K562 (cell line): ENCODE data around the gene ERAL1. TPM values are rescaled to one million over a fixed set of nuclear protein-coding genes. Genes with fewer than 3 reads are reported as not detected.

ENCODE experiments used
- CBFA2T2 ChIP-seq: fragments of 450-650 bp; conservative IDR thresholded peaks from 2 replicates; pipeline ENCODE4 v1.6.1; 2017; ENCODE audit warnings: mild to moderate bottlenecking
- CBX8 ChIP-seq: fragments of 200-600 bp; sonication (generic); IDR thresholded peaks from 2 replicates; pipeline ENCODE4 v1.6.1; 2012; ENCODE audit warnings: borderline replicate concordance, mixed run types, low read depth, mild to moderate bottlenecking, moderate library complexity, mixed read lengths, low read length, control low read depth, inconsistent platforms; ENCODE audit not compliant: poor library complexity, severe bottlenecking; ENCODE audit errors: extremely low read depth
- FOXK1 ChIP-seq: sonication (generic); formaldehyde crosslinking; IDR thresholded peaks from 2 replicates; pipeline ENCODE4 v1.8.0; 2022; ENCODE audit warnings: missing genetic modification reagents, mild to moderate bottlenecking, borderline replicate concordance
- HDAC2 ChIP-seq: fragments of 450-650 bp; IDR thresholded peaks from 2 replicates; pipeline ENCODE4 v1.6.1; 2016; ENCODE audit warnings: mild to moderate bottlenecking
- HSF4 ChIP-seq: fragments of 250-450 bp; sonication (Bioruptor Pico); IDR thresholded peaks from 2 replicates; pipeline ENCODE4 v2.1.2; 2022; ENCODE audit warnings: mild to moderate bottlenecking, moderate library complexity, borderline replicate concordance
- ILK ChIP-seq: fragments of 450-650 bp; IDR thresholded peaks from 2 replicates; pipeline ENCODE4 v1.6.1; 2016; ENCODE audit warnings: missing genetic modification characterization, low read depth, mild to moderate bottlenecking, missing compliant biosample characterization, moderate library complexity, borderline replicate concordance
- JUNB ChIP-seq: fragments of 450-650 bp; formaldehyde crosslinking; conservative IDR thresholded peaks from 2 replicates; pipeline ENCODE4 v1.4.0; 2020; ENCODE audit warnings: mild to moderate bottlenecking
- KDM1A ChIP-seq, 2 experiments: fragments of 450-650 bp; IDR thresholded peaks; 2 replicates each; pipeline ENCODE4 v1.6.1; 2016; ENCODE audit warnings: mild to moderate bottlenecking in 2 of 2
- MBD2 ChIP-seq: sonication (generic); IDR thresholded peaks from 2 replicates; pipeline ENCODE4 v1.6.1; 2016; ENCODE audit warnings: low read depth, borderline replicate concordance
- RNF2 ChIP-seq: sonication (generic); IDR thresholded peaks from 2 replicates; pipeline ENCODE4 v1.6.1; 2016
- SREBF1 ChIP-seq: fragments of 150-350 bp; IDR thresholded peaks from 2 replicates; pipeline ENCODE4 v1.6.1; 2014; ENCODE audit warnings: antibody characterized with exemption, low read depth, low read length, borderline replicate concordance
- TARDBP ChIP-seq: fragments of 450-650 bp; IDR thresholded peaks from 2 replicates; pipeline ENCODE4 v1.6.1; 2016
- ZNF507 ChIP-seq: conservative IDR thresholded peaks from 2 replicates; pipeline ENCODE4 v1.6.1; 2017; ENCODE audit warnings: missing genetic modification characterization, missing compliant biosample characterization
- ZNF589 ChIP-seq: fragments of 200-800 bp; sonication (Bioruptor generic); IDR thresholded peaks from 2 replicates; pipeline ENCODE4 v1.6.1; 2016; ENCODE audit warnings: low read depth, missing genetic modification characterization, missing compliant biosample characterization
- polyA plus RNA-seq, 8 experiments: library from polyadenylated mRNA; depleted of rRNA in 4 of 8; stranded (reverse) in 5 of 8; unstranded in 3 of 8; fragments of >200 nt; fragmentation: Nextera tagmentation in 2 of 8; fragmentation: Illumina TruSeq in 1 of 8; extraction: Ambion mirVana in 2 of 8; extraction: Trizol in 1 of 8; gene quantifications; 2 replicates each; pipeline versions ENCODE4 v1.2.1 to v1.2.3, GENCODE V29; 2011 to 2014; ENCODE audit warnings: inconsistent platforms in 1 of 8, missing spikeins in 1 of 8
- total RNA-seq, 7 experiments: library from RNA; depleted of rRNA in 6 of 7; stranded (reverse); fragments of >200 nt in 6 of 7; fragmentation: Illumina TruSeq in 2 of 7; extraction: Trizol in 2 of 7; gene quantifications; 2 replicates each; pipeline versions ENCODE4 v1.2.1 to v1.2.3, GENCODE V29; 2011 to 2021; ENCODE audit warnings: low replicate concordance in 1 of 7
- TF ChIP-seq, protein P1 (sequence below): fragments of 200-800 bp; sonication (Bioruptor generic); IDR thresholded peaks from 2 replicates; pipeline ENCODE4 v1.6.1; 2017; ENCODE audit warnings: missing genetic modification characterization, missing compliant biosample characterization
- TF ChIP-seq, protein P2 (sequence below): fragments of 150-350 bp; conservative IDR thresholded peaks from 2 replicates; pipeline ENCODE4 v1.6.1; 2014; ENCODE audit warnings: low read length
- TF ChIP-seq, protein P3 (sequence below): fragments of 450-650 bp; conservative IDR thresholded peaks from 2 replicates; pipeline ENCODE4 v1.6.1; 2016; ENCODE audit warnings: missing genetic modification characterization, low read depth, mild to moderate bottlenecking, missing compliant biosample characterization, moderate library complexity
- TF ChIP-seq, protein P4 (sequence below): conservative IDR thresholded peaks from 2 replicates; pipeline ENCODE4 v1.6.1; 2011; ENCODE audit warnings: low read depth, mild to moderate bottlenecking, low read length; ENCODE audit not compliant: control insufficient read depth
- TF ChIP-seq, protein P5 (sequence below): fragments of 250-450 bp; sonication (Bioruptor Pico); IDR thresholded peaks from 2 replicates; pipeline ENCODE4 v1.8.0; 2022; ENCODE audit warnings: moderate library complexity, mild to moderate bottlenecking, inconsistent platforms

ERAL1 gene
- total and polyA plus RNA-seq, 9 of the 15 experiments (the other 6 are each of a cell fraction or from before 2014, with no cell fraction given): 37.5 to 351 (median 106) TPM

DNA sequence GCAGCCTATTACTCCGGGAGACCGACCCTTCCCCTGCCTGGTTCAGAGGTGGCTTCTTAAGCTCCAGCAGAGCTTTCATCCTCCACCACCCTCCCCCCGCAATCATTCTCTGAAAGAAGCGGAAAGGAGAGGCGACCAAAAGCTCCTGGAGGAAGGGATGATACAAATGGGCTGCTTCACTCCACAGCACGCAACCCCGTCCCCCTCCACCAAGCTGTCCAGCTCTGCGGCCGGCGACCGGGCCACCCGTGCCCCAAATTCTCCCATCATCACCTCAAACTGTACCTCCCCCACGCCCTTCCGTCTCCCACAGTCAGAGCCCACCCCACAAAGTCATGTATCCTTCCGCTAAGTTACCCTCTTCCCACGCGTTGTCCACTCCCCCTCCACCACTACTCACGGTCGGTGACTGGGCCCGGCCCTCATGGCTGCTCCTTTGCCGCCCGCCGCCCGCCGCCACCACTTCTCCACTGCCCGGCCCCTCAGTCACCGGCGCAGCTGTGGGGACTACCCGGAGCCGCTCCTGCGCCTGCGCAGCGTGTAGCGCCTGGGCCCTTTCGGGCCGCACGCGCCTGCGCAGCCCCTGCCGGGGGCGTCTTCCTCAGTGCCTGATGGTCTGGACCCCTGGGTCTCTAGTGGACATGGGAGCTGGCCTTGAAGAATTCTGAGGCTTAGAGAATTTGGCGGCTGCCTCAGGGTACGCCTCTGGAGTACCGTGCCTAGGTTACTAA is 12.4 kb upstream of the ERAL1 start, which contains the start of gene FAM222B (continued):
- TF ChIP-seq MBD2 (0 out of 2 replicates have a peak, but pooled peaks have one; percentile 63), CBFA2T2 (no peak), ILK (tag) (no peak), SREBF1 (no peak), TARDBP (no peak), FOXK1 (CRISPR knock-in tag) (no peak), CBX8 (no peak), ZNF589 (no peak), KDM1A (IDR thresholded peaks at IDR 0.05) (peak in 1 of 2 experiments; percentile 22; a peak in 1 of 4 replicates), ZNF507 (no peak), HDAC2 (peak; percentile 57), JUNB (CRISPR knock-in tag) (no peak), RNF2 (no peak), HSF4 (no peak)
- TF ChIP-seq, protein P1, sequence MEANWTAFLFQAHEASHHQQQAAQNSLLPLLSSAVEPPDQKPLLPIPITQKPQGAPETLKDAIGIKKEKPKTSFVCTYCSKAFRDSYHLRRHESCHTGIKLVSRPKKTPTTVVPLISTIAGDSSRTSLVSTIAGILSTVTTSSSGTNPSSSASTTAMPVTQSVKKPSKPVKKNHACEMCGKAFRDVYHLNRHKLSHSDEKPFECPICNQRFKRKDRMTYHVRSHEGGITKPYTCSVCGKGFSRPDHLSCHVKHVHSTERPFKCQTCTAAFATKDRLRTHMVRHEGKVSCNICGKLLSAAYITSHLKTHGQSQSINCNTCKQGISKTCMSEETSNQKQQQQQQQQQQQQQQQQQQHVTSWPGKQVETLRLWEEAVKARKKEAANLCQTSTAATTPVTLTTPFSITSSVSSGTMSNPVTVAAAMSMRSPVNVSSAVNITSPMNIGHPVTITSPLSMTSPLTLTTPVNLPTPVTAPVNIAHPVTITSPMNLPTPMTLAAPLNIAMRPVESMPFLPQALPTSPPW (CRISPR knock-in tag): peak; percentile 89
- TF ChIP-seq, protein P2, sequence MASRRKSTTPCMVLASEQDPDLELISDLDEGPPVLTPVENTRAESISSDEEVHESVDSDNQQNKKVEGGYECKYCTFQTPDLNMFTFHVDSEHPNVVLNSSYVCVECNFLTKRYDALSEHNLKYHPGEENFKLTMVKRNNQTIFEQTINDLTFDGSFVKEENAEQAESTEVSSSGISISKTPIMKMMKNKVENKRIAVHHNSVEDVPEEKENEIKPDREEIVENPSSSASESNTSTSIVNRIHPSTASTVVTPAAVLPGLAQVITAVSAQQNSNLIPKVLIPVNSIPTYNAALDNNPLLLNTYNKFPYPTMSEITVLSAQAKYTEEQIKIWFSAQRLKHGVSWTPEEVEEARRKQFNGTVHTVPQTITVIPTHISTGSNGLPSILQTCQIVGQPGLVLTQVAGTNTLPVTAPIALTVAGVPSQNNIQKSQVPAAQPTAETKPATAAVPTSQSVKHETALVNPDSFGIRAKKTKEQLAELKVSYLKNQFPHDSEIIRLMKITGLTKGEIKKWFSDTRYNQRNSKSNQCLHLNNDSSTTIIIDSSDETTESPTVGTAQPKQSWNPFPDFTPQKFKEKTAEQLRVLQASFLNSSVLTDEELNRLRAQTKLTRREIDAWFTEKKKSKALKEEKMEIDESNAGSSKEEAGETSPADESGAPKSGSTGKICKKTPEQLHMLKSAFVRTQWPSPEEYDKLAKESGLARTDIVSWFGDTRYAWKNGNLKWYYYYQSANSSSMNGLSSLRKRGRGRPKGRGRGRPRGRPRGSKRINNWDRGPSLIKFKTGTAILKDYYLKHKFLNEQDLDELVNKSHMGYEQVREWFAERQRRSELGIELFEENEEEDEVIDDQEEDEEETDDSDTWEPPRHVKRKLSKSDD: no peak
- TF ChIP-seq, protein P3, sequence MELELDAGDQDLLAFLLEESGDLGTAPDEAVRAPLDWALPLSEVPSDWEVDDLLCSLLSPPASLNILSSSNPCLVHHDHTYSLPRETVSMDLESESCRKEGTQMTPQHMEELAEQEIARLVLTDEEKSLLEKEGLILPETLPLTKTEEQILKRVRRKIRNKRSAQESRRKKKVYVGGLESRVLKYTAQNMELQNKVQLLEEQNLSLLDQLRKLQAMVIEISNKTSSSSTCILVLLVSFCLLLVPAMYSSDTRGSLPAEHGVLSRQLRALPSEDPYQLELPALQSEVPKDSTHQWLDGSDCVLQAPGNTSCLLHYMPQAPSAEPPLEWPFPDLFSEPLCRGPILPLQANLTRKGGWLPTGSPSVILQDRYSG (tag): no peak
- TF ChIP-seq, protein P4, sequence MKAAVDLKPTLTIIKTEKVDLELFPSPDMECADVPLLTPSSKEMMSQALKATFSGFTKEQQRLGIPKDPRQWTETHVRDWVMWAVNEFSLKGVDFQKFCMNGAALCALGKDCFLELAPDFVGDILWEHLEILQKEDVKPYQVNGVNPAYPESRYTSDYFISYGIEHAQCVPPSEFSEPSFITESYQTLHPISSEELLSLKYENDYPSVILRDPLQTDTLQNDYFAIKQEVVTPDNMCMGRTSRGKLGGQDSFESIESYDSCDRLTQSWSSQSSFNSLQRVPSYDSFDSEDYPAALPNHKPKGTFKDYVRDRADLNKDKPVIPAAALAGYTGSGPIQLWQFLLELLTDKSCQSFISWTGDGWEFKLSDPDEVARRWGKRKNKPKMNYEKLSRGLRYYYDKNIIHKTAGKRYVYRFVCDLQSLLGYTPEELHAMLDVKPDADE: no peak; the same call in 1 of the 2 replicates
- TF ChIP-seq, protein P5, sequence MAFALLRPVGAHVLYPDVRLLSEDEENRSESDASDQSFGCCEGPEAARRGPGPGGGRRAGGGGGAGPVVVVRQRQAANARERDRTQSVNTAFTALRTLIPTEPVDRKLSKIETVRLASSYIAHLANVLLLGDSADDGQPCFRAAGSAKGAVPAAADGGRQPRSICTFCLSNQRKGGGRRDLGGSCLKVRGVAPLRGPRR (CRISPR knock-in tag): no peak
